ENCODE results near the gene CAD. TPM values are rescaled to one million over a fixed set of nuclear protein-coding genes. Genes with fewer than 3 reads are reported as not detected.

Gene CAD
- total RNA-seq (10 to 100 TPM; 15.3 to 53.9 (median 36.3) TPM), polyA plus RNA-seq (10 to 100 TPM; 11.9 to 16.2 TPM)
- long read RNA-seq, donor 1, partial matches to known transcripts, result 14 of 25 reads
- long read RNA-seq, donor 1, other reads (novel, unspliced or antisense), result 11 of 25 reads
- long read RNA-seq, donor 2, result 0 reads
- long read RNA-seq, donor 3, full-length matches to known transcripts, result 5 of 65 reads
- long read RNA-seq, donor 3, partial matches to known transcripts, result 46 of 65 reads
- long read RNA-seq, donor 3, other reads (novel, unspliced or antisense), result 14 of 65 reads

DNA sequence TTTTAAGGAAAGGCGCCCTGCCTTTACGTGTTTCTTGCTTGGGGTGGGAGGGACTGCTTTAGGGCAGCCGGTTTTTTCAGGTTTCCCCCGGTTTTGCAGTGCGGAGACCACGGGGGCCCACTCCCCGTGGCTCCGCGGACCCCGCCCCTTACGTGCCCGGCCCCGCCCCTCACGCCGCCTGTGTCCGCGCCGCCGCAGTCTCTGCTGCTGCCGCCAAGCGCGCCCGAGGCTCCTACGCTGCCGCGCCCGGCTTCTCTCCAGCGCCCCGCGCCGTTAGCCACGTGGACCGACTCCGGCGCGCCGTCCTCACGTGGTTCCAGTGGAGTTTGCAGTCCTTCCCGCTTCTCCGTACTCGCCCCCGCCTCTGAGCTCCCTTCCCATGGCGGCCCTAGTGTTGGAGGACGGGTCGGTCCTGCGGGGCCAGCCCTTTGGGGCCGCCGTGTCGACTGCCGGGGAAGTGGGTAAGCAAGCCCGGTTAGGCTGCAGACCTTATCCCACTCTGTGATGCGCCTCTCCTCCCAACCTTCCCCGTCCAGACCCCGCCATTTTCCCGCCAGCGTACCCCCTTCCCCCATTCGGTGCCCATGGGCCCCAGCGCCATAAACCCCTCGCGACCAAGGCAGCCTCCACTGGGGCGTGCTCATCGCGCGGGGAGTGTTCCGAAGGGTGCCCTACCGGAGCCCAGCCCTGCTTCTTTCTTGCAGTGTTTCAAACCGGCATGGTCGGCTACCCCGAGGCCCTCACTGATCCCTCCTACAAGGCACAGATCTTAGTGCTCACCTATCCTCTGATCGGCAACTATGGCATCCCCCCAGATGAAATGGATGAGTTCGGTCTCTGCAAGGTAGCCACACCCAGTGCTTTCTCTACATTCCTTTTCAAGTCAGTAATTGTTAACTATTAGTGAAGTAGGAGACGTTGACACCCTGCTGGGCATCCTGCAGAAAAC lies at the start of gene CAD:
TSS of gene CAD (plus strand) at position 197 of the 949 bp plus-strand sequence. CDS start at position 380, 183 bp downstream.
- no peaks in the 10 kb centered on the region for H3K9me3 ChIP-seq
- H3K27ac ChIP-seq, result peak within 1 kb of the TSS in 1 of 2 donors; percentile 10
- intact Hi-C loops (cut with DNase I), result no loop called here
- no peaks in the 10 kb centered on the region for H3K27me3 ChIP-seq
- H3K36me3 ChIP-seq, result no peaks in the 10 kb centered on the region
- DNase-seq, result peak; percentile 79 to 91 (median 87)
- H3K4me1 ChIP-seq (ENCODE audit: insufficient read depth), result peaks cover 8% of the 10 kb centered on the region
- no peak for TF ChIP-seq POLR2A (IDR thresholded peaks at IDR 0.05)
- TF ChIP-seq CTCF (IDR thresholded peaks at IDR 0.05), result peak; percentile 21 to 55 (median 31)
- TF ChIP-seq EP300 (IDR thresholded peaks at IDR 0.05), result no peak
- 0 to 1% (median 1%) methylated on average over 71 to 72 of the region's 72 CpGs for WGBS, 3 donors
- H3K4me3 ChIP-seq, result peak within 1 kb of the TSS; percentile 67

DNA sequence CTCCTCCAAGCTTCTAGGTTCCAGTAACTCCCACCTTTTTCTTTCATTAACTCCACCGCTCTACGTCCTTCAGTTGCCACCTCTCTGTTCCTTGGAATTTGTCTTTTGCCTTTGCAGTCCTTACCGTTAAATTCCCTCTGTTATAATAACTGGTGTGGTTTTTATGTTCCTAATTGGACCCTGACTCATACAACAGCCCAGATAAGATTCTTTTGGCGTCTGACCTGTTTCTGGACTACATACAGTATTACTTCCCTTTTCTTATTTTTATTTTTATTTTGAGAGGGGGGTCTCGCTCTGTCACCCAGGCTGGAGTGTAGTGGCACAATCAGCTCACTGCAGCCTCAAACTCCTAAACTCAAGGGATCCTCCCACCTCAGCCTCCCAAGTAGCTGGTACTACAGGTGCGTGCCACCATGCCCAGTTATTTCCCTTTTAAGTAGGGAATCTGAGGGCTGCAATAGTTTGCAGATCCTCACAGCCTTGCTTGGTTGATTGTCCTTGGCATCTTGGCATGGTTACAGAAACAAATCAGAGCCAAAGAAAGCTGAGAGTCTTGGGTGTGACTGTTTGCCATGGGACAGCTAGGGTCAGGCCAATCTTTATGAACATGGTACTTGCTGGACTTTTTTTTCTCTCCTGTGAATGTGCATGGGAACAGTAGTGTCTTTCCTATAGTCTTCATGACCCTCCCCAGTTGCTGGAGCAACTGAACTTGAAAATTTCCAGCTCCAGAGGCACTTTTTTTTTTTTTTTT lies 46.4 kb upstream of the CAD start:
- 41 to 52% (median 46%) methylated on average over 6 of the region's 6 CpGs for WGBS, 3 donors
- Histone ChIP-seq H3K9me3 (no peaks in the 10 kb centered on the region), H3K4me3 (no peak overlapping the region), H3K4me1 (ENCODE audit: insufficient read depth) (peaks cover 2% of the 10 kb centered on the region), H3K27ac (no peak overlapping the region), H3K27me3 (no peaks in the 10 kb centered on the region), H3K36me3 (no peaks in the 10 kb centered on the region)
- no peak for DNase-seq
- no peak for TF ChIP-seq EP300 (IDR thresholded peaks at IDR 0.05)
- TF ChIP-seq POLR2A (IDR thresholded peaks at IDR 0.05), result no peak
- TF ChIP-seq CTCF (IDR thresholded peaks at IDR 0.05), result no peak
- intact Hi-C loops (cut with DNase I), result no loop called here

GRCh38 chr2:27171351-27171848 lies 45.8 kb upstream of the CAD start:
- Histone ChIP-seq H3K27me3 (no peaks in the 10 kb centered on the region), H3K9me3 (no peaks in the 10 kb centered on the region), H3K27ac (no peak overlapping the region), H3K4me1 (ENCODE audit: insufficient read depth) (peaks cover 2% of the 10 kb centered on the region), H3K4me3 (no peak overlapping the region), H3K36me3 (no peaks in the 10 kb centered on the region)
- 84 to 89% (median 85%) methylated on average over 8 of the region's 8 CpGs for WGBS, 3 donors
- TF ChIP-seq POLR2A (IDR thresholded peaks at IDR 0.05) (no peak), EP300 (IDR thresholded peaks at IDR 0.05) (no peak), CTCF (IDR thresholded peaks at IDR 0.05) (no peak)
- intact Hi-C loops (cut with DNase I), result no loop called here
- DNase-seq, result no peak

GRCh38 chr2:27174638-27175037 lies 42.5 kb upstream of the CAD start:
- Histone ChIP-seq H3K4me3 (no peak overlapping the region), H3K27me3 (no peaks in the 10 kb centered on the region), H3K9me3 (no peaks in the 10 kb centered on the region), H3K36me3 (no peaks in the 10 kb centered on the region), H3K4me1 (ENCODE audit: insufficient read depth) (peaks cover 6% of the 10 kb centered on the region), H3K27ac (no peak overlapping the region)
- no peak for DNase-seq
- intact Hi-C loops (cut with DNase I), result no loop called here
- WGBS, 3 donors, result 89 to 90% (median 89%) methylated on average over 6 of the region's 6 CpGs
- no peak for TF ChIP-seq CTCF (IDR thresholded peaks at IDR 0.05)
- no peak for TF ChIP-seq POLR2A (IDR thresholded peaks at IDR 0.05)
- TF ChIP-seq EP300 (IDR thresholded peaks at IDR 0.05), result no peak

Measured in ovary (tissue), 10 donors.